Hepatocyte (in vitro differentiated cells): Measurements from ENCODE around the gene MXRA5. TPM values are rescaled to one million over a fixed set of nuclear protein-coding genes. Genes with fewer than 3 reads are reported as not detected.
"Not testable (repeated sequence)": the region's sequence is repeated elsewhere in the genome, so short reads cannot be mapped to it uniquely, and the experiment has no call there.

Source experiments
- DNase-seq: peaks from one replicate; pipeline ENCODE4 v3.0.0-alpha.2; 2016; ENCODE audit warnings: low spot score
- H2AFZ ChIP-seq: fragments of 200-600 bp; sonication (generic); 2 replicates; pipeline ENCODE4 v1.6.0; 2016; ENCODE audit warnings: antibody characterized with exemption, mild to moderate bottlenecking
- H3K27ac ChIP-seq: fragments of 200-600 bp; sonication (generic); 2 replicates; pipeline ENCODE4 v1.5.1; 2016; ENCODE audit warnings: mild to moderate bottlenecking
- H3K27me3 ChIP-seq: fragments of 200-600 bp; sonication (generic); 2 replicates; pipeline ENCODE4 v1.6.1; 2016
- H3K36me3 ChIP-seq: fragments of 200-600 bp; sonication (generic); replicated peaks from 2 replicates; pipeline ENCODE4 v1.5.1; 2016; ENCODE audit warnings: low read depth; ENCODE audit not compliant: insufficient read depth
- H3K4me1 ChIP-seq: fragments of 200-600 bp; sonication (generic); 2 replicates; pipeline ENCODE4 v1.5.1; 2016; ENCODE audit warnings: mild to moderate bottlenecking, moderate library complexity; ENCODE audit not compliant: insufficient read depth
- H3K4me2 ChIP-seq: fragments of 200-600 bp; sonication (generic); 2 replicates; pipeline ENCODE4 v1.6.0; 2016
- H3K4me3 ChIP-seq: fragments of 200-600 bp; sonication (generic); 2 replicates; pipeline ENCODE4 v1.5.1; 2016; ENCODE audit warnings: mild to moderate bottlenecking
- H3K79me2 ChIP-seq: fragments of 200-600 bp; sonication (generic); 2 replicates; pipeline ENCODE4 v1.6.0; 2017; ENCODE audit warnings: mild to moderate bottlenecking
- H3K9me2 ChIP-seq: fragments of 200-600 bp; sonication (generic); replicated peaks from 2 replicates; pipeline ENCODE4 v1.6.0; 2017; ENCODE audit warnings: mild to moderate bottlenecking; ENCODE audit not compliant: insufficient read depth
- H3K9me3 ChIP-seq: fragments of 200-600 bp; sonication (generic); 2 replicates; pipeline ENCODE4 v1.5.1; 2016; ENCODE audit warnings: low read depth, mild to moderate bottlenecking
- H4K20me1 ChIP-seq: fragments of 200-600 bp; sonication (generic); 2 replicates; pipeline ENCODE4 v1.6.0; 2016; ENCODE audit warnings: mild to moderate bottlenecking; ENCODE audit not compliant: insufficient read depth, poor library complexity, severe bottlenecking
- CTCF ChIP-seq: fragments of 200-600 bp; sonication (generic); IDR thresholded peaks from 2 replicates; pipeline ENCODE4 v1.5.1; 2016; ENCODE audit warnings: antibody characterized with exemption, mild to moderate bottlenecking; ENCODE audit not compliant: poor library complexity
- EZH2 ChIP-seq: fragments of 200-600 bp; sonication (generic); IDR thresholded peaks from 2 replicates; pipeline ENCODE4 v1.6.1; 2016; ENCODE audit warnings: antibody characterized with exemption, mild to moderate bottlenecking, borderline replicate concordance
- EZH2phosphoT487 ChIP-seq: fragments of 200-600 bp; sonication (generic); IDR thresholded peaks from one replicate; pipeline ENCODE4 v1.6.1; 2018; ENCODE audit warnings: antibody characterized with exemption, mild to moderate bottlenecking, low read depth, moderate library complexity; ENCODE audit not compliant: unreplicated experiment, severe bottlenecking
- WGBS: methylation state at CpG from one replicate; pipeline ENCODE4 v1.1.6; 2016; ENCODE audit warnings: low lambda C conversion rate; ENCODE audit errors: missing lambda C conversion rate; 5-methylcytosine and 5-hydroxymethylcytosine counted together
- polyA plus RNA-seq: library from polyadenylated mRNA; unstranded; fragments of >200 nt; fragmentation: Nextera tagmentation; extraction: Ambion mirVana; gene quantifications from 2 replicates; pipeline ENCODE4 v1.2.1, GENCODE V29; 2016
- total RNA-seq: library from RNA; depleted of rRNA; stranded (reverse); fragments of >200 nt; gene quantifications from 2 replicates; pipeline ENCODE4 v1.2.3, GENCODE V29; 2014

MXRA5 gene
- total and polyA plus RNA-seq, 2 experiments from 2014 or later, result 11.3 to 14.0 TPM

GRCh38 chrX:3378156-3378555, 31.7 kb upstream of the MXRA5 start:
- no peak for DNase-seq

GRCh38 chrX:3377560-3377959, 31.1 kb upstream of the MXRA5 start:
- H3K27ac ChIP-seq, result no peak overlapping the region
- no peaks in the 10 kb centered on the region for H3K4me1 ChIP-seq
- no peaks in the 10 kb centered on the region for H4K20me1 ChIP-seq
- no peaks in the 10 kb centered on the region for H3K27me3 ChIP-seq
- no peaks in the 10 kb centered on the region for H3K9me2 ChIP-seq
- no peak overlapping the region for H3K4me2 ChIP-seq
- no peak overlapping the region for H3K4me3 ChIP-seq
- DNase-seq, result no peak
- no peaks in the 10 kb centered on the region for H3K36me3 ChIP-seq
- H3K79me2 ChIP-seq, result no peaks in the 10 kb centered on the region
- TF ChIP-seq EZH2phosphoT487 (no peak), CTCF (no peak), EZH2 (no peak)
- no peaks in the 10 kb centered on the region for H3K9me3 ChIP-seq
- H2AFZ ChIP-seq, result no peak overlapping the region
- WGBS, result 94% methylated on average over 12 of the region's 13 CpGs

More at GRCh38 chrX:3378156-3378555, 31.7 kb upstream of the MXRA5 start:
- Histone ChIP-seq H3K4me2 (no peak overlapping the region), H3K9me2 (no peaks in the 10 kb centered on the region), H4K20me1 (no peaks in the 10 kb centered on the region), H3K4me1 (no peaks in the 10 kb centered on the region), H3K79me2 (no peaks in the 10 kb centered on the region), H3K27ac (no peak overlapping the region), H3K4me3 (no peak overlapping the region), H2AFZ (no peak overlapping the region), H3K9me3 (no peaks in the 10 kb centered on the region), H3K27me3 (no peaks in the 10 kb centered on the region), H3K36me3 (no peaks in the 10 kb centered on the region)
- TF ChIP-seq EZH2 (no peak), EZH2phosphoT487 (no peak), CTCF (no peak)
- 64% methylated on average over 4 of the region's 4 CpGs for WGBS

GRCh38 chrX:3375878-3376508, 29.5 kb upstream of the MXRA5 start:
- not testable (repeated sequence) for H3K36me3 ChIP-seq, DNase-seq, H3K4me3 ChIP-seq, H3K27ac ChIP-seq, H3K27me3 ChIP-seq, H3K4me1 ChIP-seq, H3K4me2 ChIP-seq, H3K9me2 ChIP-seq, H3K79me2 ChIP-seq, H4K20me1 ChIP-seq, H2AFZ ChIP-seq, H3K9me3 ChIP-seq
- WGBS, result 84% methylated on average over 2 of the region's 2 CpGs

GRCh38 chrX:3374108-3374800, 27.8 kb upstream of the MXRA5 start:
- no peak for DNase-seq
- Histone ChIP-seq H3K4me3 (no peak overlapping the region), H2AFZ (no peak overlapping the region), H3K79me2 (no peaks in the 10 kb centered on the region), H3K27me3 (no peaks in the 10 kb centered on the region), H3K4me1 (no peaks in the 10 kb centered on the region), H3K9me3 (no peaks in the 10 kb centered on the region), H4K20me1 (no peaks in the 10 kb centered on the region), H3K27ac (no peak overlapping the region), H3K9me2 (no peaks in the 10 kb centered on the region), H3K36me3 (no peaks in the 10 kb centered on the region), H3K4me2 (no peak overlapping the region)
- TF ChIP-seq EZH2phosphoT487 (no peak), EZH2 (no peak), CTCF (no peak)
- WGBS, result 57% methylated on average over 3 of the region's 3 CpGs
